ENCODE measurements around the gene FAM227A. TPM values are rescaled to one million over a fixed set of nuclear protein-coding genes. Genes with fewer than 3 reads are reported as not detected.
A peak's percentile ranks its signal among the peaks of the same experiment; 100 is the strongest.

FAM227A gene
- total RNA-seq, result 1 to 10 TPM; 1.3 to 3.6 TPM

DNA sequence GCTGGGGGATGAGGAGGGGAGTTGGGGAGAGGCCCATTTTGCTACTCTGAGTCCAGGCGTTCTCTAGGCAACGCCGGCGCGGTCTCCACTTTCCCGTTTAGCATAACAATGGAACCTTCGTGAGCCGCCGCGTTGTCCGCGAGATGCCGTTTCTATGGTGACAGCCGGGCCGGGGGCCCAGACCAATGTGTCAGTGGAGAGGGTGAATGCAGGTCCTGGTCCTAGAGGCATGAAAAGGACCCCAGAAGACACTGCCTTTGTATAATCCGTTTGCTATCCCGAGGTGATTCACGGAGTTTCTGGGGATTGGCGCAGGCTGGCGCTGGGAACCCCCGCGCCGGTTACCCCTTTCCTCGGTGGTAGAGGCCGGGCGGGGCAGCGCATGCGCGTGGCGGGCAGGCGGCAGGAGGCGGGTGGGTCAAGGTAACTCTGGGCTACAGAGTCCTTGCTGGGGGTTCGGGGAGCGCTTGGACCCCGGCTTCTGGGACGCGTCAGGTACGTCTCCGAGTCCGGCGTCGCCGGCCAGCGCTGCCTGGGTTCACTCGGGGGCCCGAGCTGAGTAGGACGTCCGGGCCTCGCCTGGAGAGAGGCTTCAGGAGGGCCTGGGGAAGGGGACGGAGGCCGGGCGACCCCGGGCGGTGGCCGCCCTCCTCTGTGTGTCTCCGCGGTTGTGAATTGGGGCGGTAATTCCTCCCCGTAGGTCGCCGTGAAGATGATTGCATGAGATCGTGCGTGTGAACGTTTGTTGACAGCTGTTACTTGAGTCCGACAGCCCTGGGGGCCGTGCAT is at the start of gene FAM227A, which contains the start of gene CBY1:
Gene FAM227A, minus strand, starts transcription at position 137 of the 789 bp plus-strand sequence. CDS start 6,224 bp downstream, outside the sequence.
Gene CBY1, plus strand, starts transcription at position 383 of the 789 bp plus-strand sequence. CDS start 11,417 bp downstream, outside the sequence.
- peak within 1 kb of the TSS; percentile 88 to 96 (median 94) for H3K27ac ChIP-seq
- DNase-seq (peak; percentile 89 to 93 (median 91)), ATAC-seq (peak; percentile 93)
- peak within 1 kb of the TSS; percentile 70 to 97 for H3K4me3 ChIP-seq
- WGBS, 2 donors, result 1% methylated on average over 34 to 66 of the region's 66 CpGs
- no peaks in the 10 kb centered on the region for H3K27me3 ChIP-seq
- no peaks in the 10 kb centered on the region for H3K36me3 ChIP-seq (replicated peaks in 1 of 2; ENCODE audit: insufficient read depth in 1 of 2, low read depth in 2 of 2)
- H3K4me1 ChIP-seq, result peaks cover 13% of the 10 kb centered on the region
- intact Hi-C loops (cut with DNase I), result no loop called here
- no peaks in the 10 kb centered on the region for H3K9me3 ChIP-seq
- peak; percentile 48 to 82 (median 79) for TF ChIP-seq POLR2A (IDR thresholded peaks at IDR 0.05)
- TF ChIP-seq, protein P1, sequence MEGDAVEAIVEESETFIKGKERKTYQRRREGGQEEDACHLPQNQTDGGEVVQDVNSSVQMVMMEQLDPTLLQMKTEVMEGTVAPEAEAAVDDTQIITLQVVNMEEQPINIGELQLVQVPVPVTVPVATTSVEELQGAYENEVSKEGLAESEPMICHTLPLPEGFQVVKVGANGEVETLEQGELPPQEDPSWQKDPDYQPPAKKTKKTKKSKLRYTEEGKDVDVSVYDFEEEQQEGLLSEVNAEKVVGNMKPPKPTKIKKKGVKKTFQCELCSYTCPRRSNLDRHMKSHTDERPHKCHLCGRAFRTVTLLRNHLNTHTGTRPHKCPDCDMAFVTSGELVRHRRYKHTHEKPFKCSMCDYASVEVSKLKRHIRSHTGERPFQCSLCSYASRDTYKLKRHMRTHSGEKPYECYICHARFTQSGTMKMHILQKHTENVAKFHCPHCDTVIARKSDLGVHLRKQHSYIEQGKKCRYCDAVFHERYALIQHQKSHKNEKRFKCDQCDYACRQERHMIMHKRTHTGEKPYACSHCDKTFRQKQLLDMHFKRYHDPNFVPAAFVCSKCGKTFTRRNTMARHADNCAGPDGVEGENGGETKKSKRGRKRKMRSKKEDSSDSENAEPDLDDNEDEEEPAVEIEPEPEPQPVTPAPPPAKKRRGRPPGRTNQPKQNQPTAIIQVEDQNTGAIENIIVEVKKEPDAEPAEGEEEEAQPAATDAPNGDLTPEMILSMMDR (IDR thresholded peaks at IDR 0.05), result peak in 1 of 7 experiments; percentile 20

DNA sequence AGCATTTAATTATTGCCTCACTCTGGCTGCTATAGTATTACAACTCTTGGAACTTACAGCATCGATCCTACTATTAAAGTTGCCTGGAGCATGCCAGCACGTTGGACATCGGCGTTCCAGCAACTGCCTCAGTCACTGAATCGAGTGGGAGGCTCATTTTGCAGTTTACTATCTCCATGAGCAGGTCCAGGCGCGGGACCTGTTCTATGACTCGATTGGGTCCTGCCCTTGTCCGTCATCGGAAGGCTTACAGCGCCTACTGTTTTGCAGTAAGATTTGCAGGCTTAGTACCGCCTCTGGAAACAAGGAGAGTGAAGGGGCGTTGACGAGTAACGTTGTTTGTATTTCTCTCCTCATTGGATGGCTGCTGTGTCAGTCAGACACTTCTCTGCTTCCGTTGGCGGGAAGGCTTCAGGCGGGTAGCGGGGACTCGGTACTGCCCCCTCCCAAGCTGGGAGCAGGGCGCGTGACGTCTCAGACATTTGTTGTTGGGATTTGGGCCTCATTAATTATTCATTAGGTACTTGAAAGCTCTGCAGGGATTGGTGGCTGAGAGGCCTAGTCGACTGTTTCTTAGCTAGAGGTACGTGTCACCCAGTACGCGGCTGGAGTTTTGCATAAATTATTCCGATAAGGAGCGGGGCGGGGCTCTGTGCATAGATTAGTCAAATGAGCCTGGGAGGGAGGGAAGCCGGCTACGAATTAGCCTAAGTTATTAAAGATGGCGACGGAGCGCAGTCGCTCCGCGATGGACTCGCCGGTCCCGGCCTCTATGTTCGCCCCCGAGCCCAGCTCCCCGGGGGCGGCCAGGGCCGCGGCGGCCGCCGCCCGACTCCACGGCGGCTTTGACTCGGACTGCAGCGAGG is 49.3 kb upstream of the FAM227A start, which contains the start of gene GTPBP1:
Gene GTPBP1, plus strand, starts transcription at position 710 of the 866 bp plus-strand sequence. Its CDS starts 12 bp downstream, at position 722.
- peak within 1 kb of the TSS; percentile 84 to 97 (median 94) for H3K27ac ChIP-seq
- DNase-seq (peak; percentile 98 to 100 (median 99)), ATAC-seq (peak; percentile 84)
- H3K9me3 ChIP-seq, result no peaks in the 10 kb centered on the region
- TF ChIP-seq, protein P1 (IDR thresholded peaks at IDR 0.05), result peak in 4 of 7 experiments; percentile 23 to 45 (median 30)
- TF ChIP-seq POLR2A (IDR thresholded peaks at IDR 0.05), result peak; percentile 79 to 84 (median 81)
- H3K27me3 ChIP-seq, result no peaks in the 10 kb centered on the region
- H3K36me3 ChIP-seq (replicated peaks in 1 of 2; ENCODE audit: insufficient read depth in 1 of 2, low read depth in 2 of 2), result no peaks in the 10 kb centered on the region
- peak within 1 kb of the TSS; percentile 60 to 96 for H3K4me3 ChIP-seq
- 0 to 1% methylated on average over 16 to 55 of the region's 55 CpGs for WGBS, 2 donors
- intact Hi-C loops (cut with DNase I), result no loop called here
- H3K4me1 ChIP-seq, result peaks cover 44% of the 10 kb centered on the region

DNA sequence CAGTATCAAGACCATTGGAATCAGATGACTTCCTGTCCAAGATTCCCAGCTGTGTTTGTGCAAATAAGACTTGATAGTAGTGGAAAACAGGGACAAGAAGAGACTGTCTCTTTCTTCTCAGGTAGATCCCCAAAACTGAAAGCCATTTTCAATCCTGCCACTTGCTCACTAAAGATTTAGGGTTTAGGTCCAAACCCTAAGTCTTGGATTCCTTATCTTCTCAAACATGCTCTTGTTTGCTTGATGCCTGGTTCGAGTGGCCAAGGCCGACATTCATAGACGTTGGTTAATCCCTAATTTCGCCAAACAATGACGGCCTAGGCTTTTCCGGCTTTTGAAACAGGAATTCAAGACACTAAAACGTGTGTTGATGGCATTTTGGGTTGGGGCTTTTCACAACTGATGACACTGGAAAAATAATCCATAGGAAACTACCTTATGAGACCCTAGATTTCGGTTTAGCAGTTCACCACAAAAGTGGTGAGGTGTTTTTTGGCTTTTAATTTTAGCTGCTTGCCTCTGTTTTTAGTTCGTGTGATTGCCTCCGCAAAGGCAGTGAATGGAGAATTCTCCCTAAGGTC is 48.6 kb upstream of the FAM227A start:
- Histone ChIP-seq H3K36me3 (replicated peaks in 1 of 2; ENCODE audit: insufficient read depth in 1 of 2, low read depth in 2 of 2) (no peaks in the 10 kb centered on the region), H3K27me3 (no peaks in the 10 kb centered on the region), H3K4me1 (peaks cover 44% of the 10 kb centered on the region), H3K9me3 (no peaks in the 10 kb centered on the region), H3K27ac (peak overlapping the region; percentile 55 to 96 (median 72)), H3K4me3 (no peak overlapping the region)
- 4 to 5% methylated on average over 10 of the region's 10 CpGs for WGBS, 2 donors
- TF ChIP-seq POLR2A (IDR thresholded peaks at IDR 0.05), result no peak
- TF ChIP-seq, protein P1 (IDR thresholded peaks at IDR 0.05), result no peak
- peak in 1 of 4 donors; percentile 17 for DNase-seq
- ATAC-seq, result no peak
- intact Hi-C loops (cut with DNase I), result no loop called here

DNA sequence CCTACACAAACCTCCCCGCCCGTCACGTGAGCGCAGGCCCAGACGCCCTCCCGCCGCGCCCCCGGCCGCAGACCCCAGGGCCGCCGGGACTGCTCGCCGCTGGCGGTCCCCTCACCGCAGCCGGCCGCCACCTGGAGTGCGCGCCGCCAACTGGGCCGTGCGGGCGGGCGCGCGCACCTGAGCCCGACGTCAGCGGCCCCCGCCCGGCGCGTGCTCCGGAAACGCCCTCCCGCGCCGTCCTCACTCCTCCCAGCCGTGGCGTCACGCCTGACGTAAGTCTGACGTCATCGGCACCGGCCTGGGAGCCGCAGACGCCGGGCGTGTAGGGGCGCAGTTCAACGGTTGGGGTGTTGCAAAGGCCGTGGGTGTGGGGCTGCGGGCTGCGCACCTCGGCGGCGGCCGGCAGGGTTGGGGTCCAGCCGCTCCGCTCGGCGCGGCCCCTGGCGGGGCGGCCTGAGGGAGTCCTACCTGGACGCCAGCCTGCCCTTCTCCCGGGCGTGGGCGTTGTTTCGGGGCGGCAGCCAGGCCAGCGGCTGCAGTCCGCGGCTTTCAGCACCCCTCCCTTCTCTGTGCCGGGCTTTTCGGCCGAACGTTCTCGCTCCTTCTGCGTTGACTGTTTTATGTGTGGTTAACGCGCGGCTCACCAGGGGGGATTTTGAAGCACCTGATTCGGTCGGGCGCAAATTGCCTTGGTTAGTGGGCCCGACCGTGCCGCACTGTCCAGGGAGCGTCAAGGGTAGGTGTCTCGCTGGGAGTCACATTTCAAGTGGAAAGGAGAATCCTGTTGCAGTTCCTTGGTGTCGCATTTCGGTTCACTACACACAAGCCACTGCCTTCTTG is 44.8 kb upstream of the FAM227A start, which contains the start of gene JOSD1:
Gene JOSD1, minus strand, starts transcription at position 155 of the 840 bp plus-strand sequence. CDS start 956 bp downstream, outside the sequence.
- H3K4me3 ChIP-seq, result peak within 1 kb of the TSS; percentile 67 to 73
- H3K4me1 ChIP-seq, result peaks cover 54% of the 10 kb centered on the region
- peak within 1 kb of the TSS; percentile 92 to 99 (median 98) for H3K27ac ChIP-seq
- DNase-seq (peak; percentile 94 to 96 (median 96)), ATAC-seq (peak; percentile 63)
- no peaks in the 10 kb centered on the region for H3K9me3 ChIP-seq
- TF ChIP-seq, protein P1 (IDR thresholded peaks at IDR 0.05), result peak in 2 of 7 experiments; percentile 20 to 43
- TF ChIP-seq POLR2A (IDR thresholded peaks at IDR 0.05), result peak; percentile 75 to 95 (median 90)
- no peaks in the 10 kb centered on the region for H3K36me3 ChIP-seq (replicated peaks in 1 of 2; ENCODE audit: insufficient read depth in 1 of 2, low read depth in 2 of 2)
- intact Hi-C loops (cut with DNase I), result no loop called here
- no peaks in the 10 kb centered on the region for H3K27me3 ChIP-seq
- 0% methylated on average over 18 to 88 of the region's 94 CpGs for WGBS, 2 donors

All from body of pancreas (tissue), 4 donors.